ENCODE results near the gene DCLRE1B.

DNA sequence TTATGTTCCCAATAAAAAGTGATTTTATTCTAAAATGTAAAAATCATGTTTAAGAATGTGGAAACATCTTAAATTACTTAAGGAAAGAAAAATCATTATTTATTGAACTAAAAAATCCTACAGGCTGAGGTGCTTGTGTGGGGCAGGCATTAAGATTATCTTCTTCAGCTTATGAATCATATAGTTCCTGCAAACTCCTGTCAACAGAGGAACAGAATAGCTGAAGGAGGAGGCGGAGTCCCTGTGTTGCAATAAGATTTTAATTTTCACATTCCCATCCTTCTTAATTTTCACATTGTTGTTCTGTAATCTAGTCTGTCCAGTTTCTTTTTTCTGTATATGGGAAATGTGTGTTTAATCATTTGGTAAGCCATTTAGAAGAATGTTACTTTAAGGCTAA lies 53.6 kb downstream of the DCLRE1B start:
- TF ChIP-seq, protein P1, sequence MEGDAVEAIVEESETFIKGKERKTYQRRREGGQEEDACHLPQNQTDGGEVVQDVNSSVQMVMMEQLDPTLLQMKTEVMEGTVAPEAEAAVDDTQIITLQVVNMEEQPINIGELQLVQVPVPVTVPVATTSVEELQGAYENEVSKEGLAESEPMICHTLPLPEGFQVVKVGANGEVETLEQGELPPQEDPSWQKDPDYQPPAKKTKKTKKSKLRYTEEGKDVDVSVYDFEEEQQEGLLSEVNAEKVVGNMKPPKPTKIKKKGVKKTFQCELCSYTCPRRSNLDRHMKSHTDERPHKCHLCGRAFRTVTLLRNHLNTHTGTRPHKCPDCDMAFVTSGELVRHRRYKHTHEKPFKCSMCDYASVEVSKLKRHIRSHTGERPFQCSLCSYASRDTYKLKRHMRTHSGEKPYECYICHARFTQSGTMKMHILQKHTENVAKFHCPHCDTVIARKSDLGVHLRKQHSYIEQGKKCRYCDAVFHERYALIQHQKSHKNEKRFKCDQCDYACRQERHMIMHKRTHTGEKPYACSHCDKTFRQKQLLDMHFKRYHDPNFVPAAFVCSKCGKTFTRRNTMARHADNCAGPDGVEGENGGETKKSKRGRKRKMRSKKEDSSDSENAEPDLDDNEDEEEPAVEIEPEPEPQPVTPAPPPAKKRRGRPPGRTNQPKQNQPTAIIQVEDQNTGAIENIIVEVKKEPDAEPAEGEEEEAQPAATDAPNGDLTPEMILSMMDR (IDR thresholded peaks at IDR 0.05; ENCODE audit: low read depth, low read length) = no peak
- TF ChIP-seq EZH2phosphoT487 (IDR thresholded peaks at IDR 0.05; ENCODE audit: low read depth) = no peak
